HS-27A (cell line): ENCODE data around the gene CDH13.

Experiments used
- DNase-seq: peaks from one replicate; pipeline ENCODE4 v3.0.0-alpha.2; 2012; ENCODE audit warnings: low read depth, missing footprints

The CDH13 gene

GRCh38 chr16:83725313-83725712 is 1098.5 kb downstream of the CDH13 start:
- DNase-seq: no peak

- DNase-seq: no peak
These were observed 1100.2 kb downstream of the CDH13 start for GRCh38 chr16:83727018-83727417.

DNA sequence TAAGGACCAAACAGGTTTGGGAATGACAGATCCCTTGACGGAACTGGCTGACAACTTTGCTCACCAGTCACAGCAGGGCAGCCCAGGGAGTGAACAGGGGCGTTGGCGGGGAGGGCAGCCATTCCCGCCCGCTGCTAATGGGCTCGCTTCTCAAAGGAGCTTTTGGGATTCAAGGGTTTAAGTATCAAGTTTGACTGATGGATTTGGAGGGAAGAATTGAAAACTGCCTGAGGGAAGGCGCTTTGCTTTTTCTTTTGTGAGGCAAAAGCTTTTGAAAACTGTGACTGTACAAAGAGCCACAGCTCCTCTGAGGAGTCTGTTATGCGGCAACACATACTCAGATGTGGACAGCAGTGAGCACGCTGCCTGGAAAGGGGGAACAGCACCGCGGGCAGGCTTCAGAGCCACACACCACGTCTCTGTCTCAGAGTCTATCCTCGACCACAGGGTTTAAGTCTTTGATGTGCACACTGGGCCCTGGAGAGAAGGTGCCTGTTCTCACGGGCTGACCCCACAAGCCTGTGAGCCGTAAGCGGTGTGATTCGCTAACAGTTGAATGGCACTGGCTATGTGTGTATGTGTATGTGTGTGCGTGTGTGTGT is 1101.1 kb downstream of the CDH13 start:
- no peak for DNase-seq

DNA sequence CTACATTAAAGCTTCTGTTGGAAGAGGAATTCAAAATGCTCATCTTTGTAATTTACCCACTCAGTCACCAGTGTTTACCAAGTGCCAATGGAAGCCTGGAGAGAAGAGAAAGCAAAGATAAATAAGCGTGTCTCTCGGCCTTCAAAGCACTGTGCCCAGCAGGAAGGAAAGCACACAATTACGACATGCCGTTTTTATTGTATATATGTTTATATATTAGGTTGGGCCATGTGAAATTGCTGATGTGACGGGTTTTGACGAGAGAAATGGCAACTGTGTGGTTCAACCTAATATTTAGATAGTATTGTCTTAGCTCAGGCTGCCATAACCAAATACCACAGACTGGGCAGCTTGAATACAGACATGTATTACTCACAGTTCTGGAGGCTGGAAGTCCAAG is 1101.7 kb downstream of the CDH13 start:
- DNase-seq: no peak

DNA sequence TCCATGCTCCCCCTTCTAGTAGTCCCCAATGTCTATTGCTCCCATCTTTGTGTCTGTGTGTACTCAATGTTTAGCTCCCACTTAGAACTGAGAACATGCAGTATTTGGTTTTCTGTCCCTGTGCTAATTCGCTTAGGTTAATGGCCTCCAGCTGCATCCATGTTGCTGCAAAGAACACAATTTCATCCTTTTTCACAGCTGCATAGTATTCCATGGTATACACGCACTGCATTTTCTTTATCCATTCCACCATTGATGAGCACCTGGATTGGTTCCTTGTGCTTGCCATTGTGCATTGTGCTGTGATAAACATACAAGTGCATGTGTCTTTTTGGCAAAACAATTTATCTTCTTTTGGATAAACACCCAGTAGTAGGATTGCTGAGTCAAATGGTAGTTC is 1104.0 kb downstream of the CDH13 start:
- no peak for DNase-seq

- no peak for DNase-seq
These were observed 1105.8 kb downstream of the CDH13 start for GRCh38 chr16:83732536-83732935.

DNA sequence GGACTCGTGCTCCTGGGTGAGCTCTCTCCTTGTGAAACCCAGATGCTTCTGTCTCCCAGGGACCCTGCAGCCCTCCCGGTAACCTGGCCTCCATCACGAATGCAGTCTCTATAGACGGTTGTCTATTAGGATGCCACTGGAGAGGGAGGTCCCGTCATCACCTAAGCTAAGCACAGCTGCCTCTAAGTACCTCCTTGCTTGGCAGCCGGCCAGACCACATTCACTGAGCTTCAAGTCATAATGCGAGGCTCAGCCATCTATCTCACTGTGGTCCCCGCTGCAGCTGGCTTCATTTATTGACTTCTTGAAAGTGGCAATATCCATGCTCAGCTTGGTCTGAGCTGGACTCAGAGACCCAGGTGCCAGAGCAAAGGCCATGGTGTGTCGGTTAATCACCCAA is 1106.5 kb downstream of the CDH13 start:
- no peak for DNase-seq

DNA sequence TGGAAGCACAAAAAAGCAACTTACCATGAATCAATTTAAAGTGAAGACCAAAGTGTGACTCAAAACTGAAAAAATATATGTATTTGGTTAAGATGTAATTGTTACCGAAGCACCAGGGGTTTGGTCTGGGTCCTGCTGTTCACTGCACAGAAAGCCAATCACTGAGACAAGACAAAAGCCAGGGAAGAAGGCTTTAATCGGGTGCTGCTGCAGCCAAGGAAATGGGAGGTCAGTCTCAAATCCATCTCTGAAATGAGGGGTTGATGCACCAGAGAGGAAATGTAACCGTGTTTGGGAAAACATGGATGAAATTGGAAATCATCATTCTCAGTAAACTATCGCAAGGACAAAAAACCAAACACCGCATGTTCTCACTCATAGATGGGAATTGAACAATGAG is 1107.4 kb downstream of the CDH13 start:
- DNase-seq: no peak

DNA sequence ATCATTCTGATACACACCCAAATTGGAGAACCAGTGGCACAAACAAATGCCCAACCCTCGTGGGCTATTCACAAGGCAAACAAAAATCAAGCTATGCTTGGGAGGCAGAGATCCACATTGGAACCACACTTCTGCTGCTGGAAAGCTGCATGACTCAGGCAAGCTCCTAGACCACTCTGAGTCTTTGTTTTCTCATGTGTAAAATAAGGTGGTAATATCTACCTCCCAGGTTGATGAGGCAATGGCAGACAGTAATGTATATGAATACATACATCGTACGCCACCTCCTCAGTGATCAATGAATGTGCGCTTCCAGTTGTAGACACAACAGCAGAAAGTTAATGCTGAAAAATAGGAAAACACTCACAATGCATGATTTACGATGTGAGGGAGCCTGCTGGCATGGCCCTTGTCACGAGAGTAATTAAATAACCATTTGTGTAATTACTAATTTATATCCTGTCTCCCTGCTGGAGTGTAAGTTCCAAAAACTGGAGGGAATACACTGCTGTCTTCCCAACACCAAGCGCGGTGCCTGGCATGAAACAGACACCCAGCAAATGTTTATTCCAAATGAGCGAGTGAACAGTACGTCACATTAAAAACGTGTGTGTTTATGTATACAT is 1111.1 kb downstream of the CDH13 start:
- no peak for DNase-seq

DNA sequence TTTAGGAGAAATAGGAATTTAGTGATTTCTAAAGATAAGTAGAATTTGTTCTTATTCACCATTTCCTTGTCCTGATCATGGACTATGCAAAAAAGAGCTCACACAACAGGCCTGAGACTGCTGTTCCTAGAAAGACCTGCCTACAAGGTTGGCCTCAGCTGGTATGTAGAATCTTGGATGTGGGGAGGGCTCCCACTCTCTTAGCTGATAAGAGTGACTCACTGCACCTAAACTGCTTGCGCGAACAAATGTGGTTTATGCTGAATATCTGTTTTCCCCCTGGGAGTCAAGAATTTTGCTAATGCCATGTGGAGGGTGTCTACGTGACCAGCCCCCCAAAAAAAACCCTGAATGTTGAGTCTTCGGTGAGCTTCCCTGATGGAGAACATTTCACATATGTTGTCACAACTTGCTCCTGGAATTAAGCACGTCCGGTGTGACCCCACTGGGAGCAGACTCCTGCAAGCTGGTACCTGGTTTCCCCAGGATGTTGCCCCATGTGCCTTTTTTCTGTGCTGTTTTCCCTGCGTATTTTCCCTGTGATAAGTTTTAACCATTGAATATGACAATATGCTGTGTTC is 1112.2 kb downstream of the CDH13 start:
- no peak for DNase-seq

- DNase-seq: no peak
These were observed 1115.5 kb downstream of the CDH13 start for GRCh38 chr16:83742124-83742899.

GRCh38 chr16:83743241-83743640 is 1116.5 kb downstream of the CDH13 start:
- DNase-seq: no peak

DNA sequence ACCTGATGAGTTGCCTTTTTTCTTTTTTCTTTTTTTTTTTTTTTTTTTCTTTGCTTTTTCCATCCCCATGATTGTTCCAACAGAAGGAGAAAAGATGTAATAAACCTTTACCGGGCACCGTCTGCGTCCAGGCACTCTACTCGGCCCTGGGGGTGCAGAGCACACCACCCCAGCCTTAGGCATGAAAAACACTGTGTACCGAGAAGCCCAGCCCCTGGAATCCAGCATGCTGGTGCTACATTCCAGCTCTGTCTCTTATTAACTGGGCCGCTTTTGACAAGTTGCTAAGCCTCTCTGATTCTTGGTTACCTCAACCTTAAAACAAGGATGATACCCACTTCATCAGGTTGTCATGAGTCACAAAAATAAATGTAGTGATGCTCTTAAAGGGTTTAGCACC is 1117.0 kb downstream of the CDH13 start:
- DNase-seq: no peak

- no peak for DNase-seq
These were observed 1117.7 kb downstream of the CDH13 start for GRCh38 chr16:83744441-83744981.

DNA sequence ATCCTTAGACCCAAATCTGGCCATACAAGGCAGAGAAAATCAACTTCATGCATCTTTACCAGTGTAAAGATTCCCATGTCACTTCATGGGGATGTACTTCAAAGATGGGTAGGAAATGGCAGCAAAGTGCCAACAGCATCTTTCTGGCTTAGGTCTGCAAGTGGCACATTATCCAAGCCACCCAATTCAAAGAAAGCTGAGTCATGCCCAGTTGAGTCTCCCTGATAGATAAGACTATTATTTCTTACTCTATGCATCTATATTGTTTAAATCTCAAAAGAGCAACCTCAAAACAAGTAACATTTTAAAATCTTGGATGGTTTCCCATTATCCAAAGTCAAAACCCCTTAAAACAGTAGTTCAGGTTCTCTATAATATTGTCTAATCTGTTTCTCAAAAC is 1119.8 kb downstream of the CDH13 start:
- DNase-seq: no peak

GRCh38 chr16:83747936-83748335 is 1121.2 kb downstream of the CDH13 start:
- no peak for DNase-seq

GRCh38 chr16:83755391-83755790 is 1128.6 kb downstream of the CDH13 start:
- DNase-seq: no peak

GRCh38 chr16:83762141-83762991 is 1135.6 kb downstream of the CDH13 start:
- DNase-seq: no peak

GRCh38 chr16:83762992-83763358 is 1136.2 kb downstream of the CDH13 start:
- DNase-seq: no peak

DNA sequence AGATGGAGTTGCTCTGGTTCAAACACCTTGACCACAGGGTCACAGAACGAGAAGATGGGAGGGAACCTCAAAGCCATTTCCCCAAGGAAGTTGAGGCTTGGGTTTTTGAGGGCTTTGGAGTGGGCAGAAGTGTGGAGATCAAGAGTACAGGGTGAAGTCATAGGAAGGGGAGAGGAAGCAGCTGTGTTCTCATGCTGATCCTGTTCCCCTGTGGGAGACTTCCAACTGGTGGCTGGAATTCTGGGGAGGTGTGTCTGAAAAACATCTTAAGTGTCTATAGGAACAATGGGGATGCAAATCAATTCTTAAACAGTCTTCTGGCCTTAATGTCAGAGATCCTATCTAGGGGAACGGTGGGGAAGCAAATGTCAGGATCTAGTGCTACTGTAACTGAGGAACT is 1142.2 kb downstream of the CDH13 start:
- no peak for DNase-seq

DNA sequence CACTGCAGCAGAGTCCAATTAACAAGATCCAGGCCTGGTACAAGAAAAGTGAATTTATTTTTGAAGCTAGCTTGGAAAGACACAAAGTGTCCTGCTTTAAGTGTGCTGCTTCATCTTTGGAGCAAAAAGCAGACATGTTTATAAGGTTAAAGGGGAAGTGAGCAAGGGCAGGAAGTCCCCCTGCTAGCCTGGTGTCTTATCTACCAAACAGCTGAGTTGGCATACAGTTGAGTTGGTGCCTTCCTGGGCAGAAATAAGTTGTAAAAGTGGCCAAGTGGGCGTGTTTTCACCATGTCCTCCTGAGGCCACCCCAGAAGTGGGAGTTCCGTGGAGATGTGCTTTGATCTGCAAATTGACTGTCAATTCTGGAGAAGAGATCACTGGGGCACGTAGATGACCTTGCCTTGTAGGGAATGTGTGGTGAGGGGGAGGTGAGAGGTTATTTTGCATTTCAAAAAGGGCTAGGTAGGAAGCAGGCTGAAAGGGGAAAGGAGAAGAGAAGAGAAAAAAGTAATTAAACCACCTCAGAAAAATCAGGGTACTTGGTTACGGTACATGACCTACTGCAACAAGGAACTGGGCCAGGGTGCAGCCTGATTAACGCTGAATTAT is 1142.7 kb downstream of the CDH13 start:
- no peak for DNase-seq
